GM23338 (cell line): Measurements from ENCODE around the gene NAB2.

Source experiments
- CTCF ChIP-seq, 2 experiments: fragments of 200-600 bp in 1 of 2; sonication (generic) in 1 of 2; conservative IDR thresholded peaks; 2 replicates each; pipeline versions ENCODE4 v1.5.1 to v1.6.1; 2016 to 2017; ENCODE audit warnings: antibody characterized with exemption in 2 of 2, low read depth in 2 of 2, mild to moderate bottlenecking in 2 of 2, moderate library complexity in 1 of 2
- JUNB ChIP-seq: IDR thresholded peaks from one replicate; pipeline ENCODE4 v1.6.1; 2016; ENCODE audit warnings: antibody characterized with exemption; ENCODE audit not compliant: unreplicated experiment
- REST ChIP-seq: IDR thresholded peaks from one replicate; pipeline ENCODE4 v1.6.1; 2018; ENCODE audit warnings: antibody characterized with exemption; ENCODE audit not compliant: unreplicated experiment

GRCh38 chr12:57085999-57086492 lies 2.9 kb upstream of the NAB2 start:
- TF ChIP-seq CTCF (conservative IDR thresholded peaks at IDR 0.05; ENCODE audit: low read depth in 2 of 2): no peak
- TF ChIP-seq JUNB: no peak
- no peak for TF ChIP-seq REST
